Mesothelial cell of epicardium (in vitro differentiated cells): ENCODE data around the gene ALOXE3. TPM values are rescaled to one million over a fixed set of nuclear protein-coding genes. Genes with fewer than 3 reads are reported as not detected.
"Not testable (repeated sequence)": the region's sequence is repeated elsewhere in the genome, so short reads cannot be mapped to it uniquely, and the experiment has no call there.

Experiments
- DNase-seq, 2 experiments: peaks; one replicate each; pipeline ENCODE4 v3.0.0; 2021; ENCODE audit warnings: low spot score in 2 of 2; ENCODE audit not compliant: unreplicated experiment in 2 of 2
- H3K27ac Mint-ChIP-seq: 2 replicates; pipeline ENCODE4 v1.8.0; 2021; ENCODE audit warnings: mixed read lengths
- H3K27me3 Mint-ChIP-seq: 2 replicates; pipeline ENCODE4 v1.8.0; 2021; ENCODE audit warnings: low read depth, mixed read lengths
- H3K36me3 Mint-ChIP-seq: 2 replicates; pipeline ENCODE4 v1.8.0; 2021; ENCODE audit warnings: mixed read lengths
- H3K4me1 Mint-ChIP-seq: 2 replicates; pipeline ENCODE4 v1.8.0; 2021; ENCODE audit warnings: mixed read lengths
- H3K4me3 Mint-ChIP-seq: 2 replicates; pipeline ENCODE4 v1.8.0; 2021; ENCODE audit warnings: mild to moderate bottlenecking, moderate library complexity, mixed read lengths
- H3K9me3 Mint-ChIP-seq: 2 replicates; pipeline ENCODE4 v1.8.0; 2021; ENCODE audit warnings: mixed read lengths
- total RNA-seq: library from RNA; stranded (reverse); gene quantifications from 3 replicates; pipeline ENCODE4 v1.2.1, GENCODE V29; 2021
- TF ChIP-seq, protein P1 (sequence below): fragments of 200-600 bp; sonication (generic); IDR thresholded peaks from one replicate; pipeline ENCODE4 v1.5.0; 2021; ENCODE audit warnings: antibody characterized with exemption; ENCODE audit not compliant: unreplicated experiment

ALOXE3 gene
- total RNA-seq, 1 donor from 2014 or later, result 0.09 TPM

DNA sequence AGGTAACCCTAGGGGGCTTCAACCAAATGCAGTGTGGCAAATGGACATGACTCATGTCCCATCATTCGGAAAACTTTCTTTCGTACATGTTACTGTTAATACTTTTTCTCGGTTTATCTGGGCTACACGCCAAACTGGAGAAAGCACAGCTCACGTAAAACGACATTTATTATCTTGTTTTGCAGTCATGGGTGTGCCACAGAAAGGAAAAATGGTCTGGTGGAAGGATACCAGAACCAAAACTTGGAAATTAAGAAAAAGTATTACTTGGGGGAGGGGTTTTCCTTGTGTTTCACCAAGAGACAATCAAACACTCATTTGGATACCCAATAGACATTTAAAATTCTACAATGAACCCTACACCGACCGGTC is 55.9 kb downstream of the ALOXE3 start:
- Mint-ChIP-seq H3K36me3 (no peaks in the 10 kb centered on the region), H3K27me3 (peaks cover 94% of the 10 kb centered on the region), H3K4me1 (peaks cover 21% of the 10 kb centered on the region), H3K27ac (peak overlapping the region; percentile 4), H3K4me3 (peak overlapping the region; percentile 58), H3K9me3 (no peaks in the 10 kb centered on the region)
- TF ChIP-seq, protein P1, sequence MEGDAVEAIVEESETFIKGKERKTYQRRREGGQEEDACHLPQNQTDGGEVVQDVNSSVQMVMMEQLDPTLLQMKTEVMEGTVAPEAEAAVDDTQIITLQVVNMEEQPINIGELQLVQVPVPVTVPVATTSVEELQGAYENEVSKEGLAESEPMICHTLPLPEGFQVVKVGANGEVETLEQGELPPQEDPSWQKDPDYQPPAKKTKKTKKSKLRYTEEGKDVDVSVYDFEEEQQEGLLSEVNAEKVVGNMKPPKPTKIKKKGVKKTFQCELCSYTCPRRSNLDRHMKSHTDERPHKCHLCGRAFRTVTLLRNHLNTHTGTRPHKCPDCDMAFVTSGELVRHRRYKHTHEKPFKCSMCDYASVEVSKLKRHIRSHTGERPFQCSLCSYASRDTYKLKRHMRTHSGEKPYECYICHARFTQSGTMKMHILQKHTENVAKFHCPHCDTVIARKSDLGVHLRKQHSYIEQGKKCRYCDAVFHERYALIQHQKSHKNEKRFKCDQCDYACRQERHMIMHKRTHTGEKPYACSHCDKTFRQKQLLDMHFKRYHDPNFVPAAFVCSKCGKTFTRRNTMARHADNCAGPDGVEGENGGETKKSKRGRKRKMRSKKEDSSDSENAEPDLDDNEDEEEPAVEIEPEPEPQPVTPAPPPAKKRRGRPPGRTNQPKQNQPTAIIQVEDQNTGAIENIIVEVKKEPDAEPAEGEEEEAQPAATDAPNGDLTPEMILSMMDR, result no peak
- DNase-seq, result no peak

DNA sequence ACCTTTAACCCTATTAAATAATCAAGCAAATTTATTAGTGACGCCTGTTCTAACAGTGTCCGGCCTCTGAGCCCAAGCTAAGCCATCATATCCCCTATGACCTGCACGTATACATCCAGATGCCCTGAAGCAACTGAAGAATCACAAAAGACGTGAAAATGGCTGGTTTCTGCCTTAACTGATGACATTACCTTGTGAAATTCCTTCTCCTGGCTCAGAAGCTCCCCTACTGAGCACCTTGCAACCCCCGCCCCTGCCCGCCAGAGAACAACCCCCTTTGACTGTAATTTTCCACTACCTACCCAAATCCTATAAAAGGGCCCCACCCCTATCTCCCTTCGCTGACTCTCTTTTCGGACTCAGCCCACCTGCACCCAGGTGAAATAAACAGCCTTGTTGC is 56.5 kb downstream of the ALOXE3 start:
- Mint-ChIP-seq H3K4me1 (peaks cover 21% of the 10 kb centered on the region), H3K4me3 (peak overlapping the region; percentile 58), H3K27me3 (peaks cover 93% of the 10 kb centered on the region)
- not testable (repeated sequence) for DNase-seq, H3K27ac Mint-ChIP-seq, H3K9me3 Mint-ChIP-seq, H3K36me3 Mint-ChIP-seq

GRCh38 chr17:8060274-8060673 is 58.0 kb downstream of the ALOXE3 start:
- Mint-ChIP-seq H3K27me3 (peaks cover 92% of the 10 kb centered on the region), H3K9me3 (no peaks in the 10 kb centered on the region), H3K4me3 (no peak overlapping the region), H3K4me1 (peaks cover 21% of the 10 kb centered on the region), H3K36me3 (no peaks in the 10 kb centered on the region), H3K27ac (no peak overlapping the region)
- TF ChIP-seq, protein P1, result peak; percentile 94
- peak in 1 of 2 experiments; percentile 57 for DNase-seq

GRCh38 chr17:8059131-8059530 is 59.2 kb downstream of the ALOXE3 start:
- H3K27ac Mint-ChIP-seq, result no peak overlapping the region
- TF ChIP-seq, protein P1, result no peak
- H3K4me3 Mint-ChIP-seq, result no peak overlapping the region
- H3K36me3 Mint-ChIP-seq, result no peaks in the 10 kb centered on the region
- H3K4me1 Mint-ChIP-seq, result peaks cover 21% of the 10 kb centered on the region
- DNase-seq, result no peak
- no peaks in the 10 kb centered on the region for H3K9me3 Mint-ChIP-seq
- peaks cover 85% of the 10 kb centered on the region for H3K27me3 Mint-ChIP-seq

- Mint-ChIP-seq H3K27me3 (peaks cover 77% of the 10 kb centered on the region), H3K27ac (no peak overlapping the region), H3K36me3 (no peaks in the 10 kb centered on the region), H3K4me1 (peaks cover 13% of the 10 kb centered on the region), H3K9me3 (no peaks in the 10 kb centered on the region), H3K4me3 (no peak overlapping the region)
- no peak for DNase-seq
- TF ChIP-seq, protein P1, result peak; percentile 66
These were observed 60.6 kb downstream of the ALOXE3 start for GRCh38 chr17:8057691-8058114.

GRCh38 chr17:8056976-8057625 is 61.2 kb downstream of the ALOXE3 start:
- Mint-ChIP-seq H3K4me1 (peaks cover 7% of the 10 kb centered on the region), H3K27ac (no peak overlapping the region), H3K27me3 (peaks cover 71% of the 10 kb centered on the region), H3K36me3 (no peaks in the 10 kb centered on the region), H3K9me3 (no peaks in the 10 kb centered on the region), H3K4me3 (no peak overlapping the region)
- DNase-seq, result no peak
- TF ChIP-seq, protein P1, result no peak
